ENCODE data around the gene GMDS. TPM values are rescaled to one million over a fixed set of nuclear protein-coding genes. Genes with fewer than 3 reads are reported as not detected.
"Not testable (repeated sequence)": the region's sequence is repeated elsewhere in the genome, so short reads cannot be mapped to it uniquely, and the experiment has no call there.

The GMDS gene
- total RNA-seq, 1 donor from 2014 or later: 35.7 TPM

DNA sequence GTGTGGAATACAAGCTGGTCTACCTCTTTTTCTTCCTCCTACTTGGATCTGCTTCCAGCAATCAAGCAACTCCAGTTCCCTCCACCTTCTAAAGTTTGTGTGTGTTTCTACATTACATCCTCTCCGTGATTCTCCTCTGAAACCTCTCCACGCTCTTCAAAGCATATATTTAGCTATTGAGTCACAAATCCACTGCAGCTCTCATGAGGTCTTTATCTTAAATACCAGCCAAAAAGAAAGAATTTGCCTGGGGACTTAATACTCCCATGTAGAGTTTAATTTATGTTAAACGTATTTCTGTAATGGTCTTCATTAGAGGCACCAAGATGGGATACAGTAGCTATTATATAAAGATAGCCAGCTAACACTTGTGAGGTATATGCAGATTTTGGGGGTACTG is 557.0 kb downstream of the GMDS start:
- no peaks in the 10 kb centered on the region for H3K36me3 Mint-ChIP-seq (ENCODE audit: low read depth)
- H3K9me3 Mint-ChIP-seq: peaks cover 3% of the 10 kb centered on the region
- no peak overlapping the region for H3K4me3 Mint-ChIP-seq (ENCODE audit: low read depth)
- no peaks in the 10 kb centered on the region for H3K4me1 Mint-ChIP-seq (ENCODE audit: low read depth)
- no peaks in the 10 kb centered on the region for H3K27me3 Mint-ChIP-seq (ENCODE audit: low read depth)
- intact Hi-C loops (cut with micrococcal nuclease): no loop called here
- DNase-seq (ENCODE audit: low spot score): no peak
- no peak overlapping the region for H3K27ac Mint-ChIP-seq

DNA sequence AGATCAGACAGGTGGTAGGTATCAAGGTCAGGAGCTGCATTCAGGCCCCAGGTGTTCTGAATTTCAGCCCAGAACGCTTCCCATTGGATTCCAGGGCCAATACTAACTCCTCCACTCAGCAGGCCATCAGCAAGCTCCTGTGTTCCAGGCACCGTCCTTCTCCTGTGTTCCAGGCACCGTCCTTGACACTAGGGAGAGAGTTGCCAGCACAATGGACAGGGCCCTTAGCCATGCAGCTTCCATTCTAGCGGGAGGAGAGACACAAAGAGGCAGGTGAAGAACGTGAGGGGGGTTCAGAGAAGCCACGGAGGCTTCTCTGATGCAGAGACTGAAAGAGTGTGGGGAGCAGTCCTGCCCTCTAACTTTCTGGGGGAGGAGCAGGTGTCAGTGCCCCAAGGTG is 558.0 kb downstream of the GMDS start:
- H3K4me1 Mint-ChIP-seq (ENCODE audit: low read depth): no peaks in the 10 kb centered on the region
- peaks cover under 1% of the 10 kb centered on the region for H3K9me3 Mint-ChIP-seq
- no peak overlapping the region for H3K27ac Mint-ChIP-seq
- no peaks in the 10 kb centered on the region for H3K27me3 Mint-ChIP-seq (ENCODE audit: low read depth)
- H3K4me3 Mint-ChIP-seq (ENCODE audit: low read depth): no peak overlapping the region
- DNase-seq (ENCODE audit: low spot score): no peak
- no peaks in the 10 kb centered on the region for H3K36me3 Mint-ChIP-seq (ENCODE audit: low read depth)
- intact Hi-C loops (cut with micrococcal nuclease): no loop called here

- H3K27ac Mint-ChIP-seq: no peak overlapping the region
- no peak overlapping the region for H3K4me3 Mint-ChIP-seq (ENCODE audit: low read depth)
- H3K9me3 Mint-ChIP-seq: no peaks in the 10 kb centered on the region
- H3K27me3 Mint-ChIP-seq (ENCODE audit: low read depth): no peaks in the 10 kb centered on the region
- H3K4me1 Mint-ChIP-seq (ENCODE audit: low read depth): no peaks in the 10 kb centered on the region
- H3K36me3 Mint-ChIP-seq (ENCODE audit: low read depth): no peaks in the 10 kb centered on the region
- DNase-seq (ENCODE audit: low spot score): no peak
- intact Hi-C loops (cut with micrococcal nuclease): no loop called here
Observed at GRCh38 chr6:1686117-1687098, 559.0 kb downstream of the GMDS start.

DNA sequence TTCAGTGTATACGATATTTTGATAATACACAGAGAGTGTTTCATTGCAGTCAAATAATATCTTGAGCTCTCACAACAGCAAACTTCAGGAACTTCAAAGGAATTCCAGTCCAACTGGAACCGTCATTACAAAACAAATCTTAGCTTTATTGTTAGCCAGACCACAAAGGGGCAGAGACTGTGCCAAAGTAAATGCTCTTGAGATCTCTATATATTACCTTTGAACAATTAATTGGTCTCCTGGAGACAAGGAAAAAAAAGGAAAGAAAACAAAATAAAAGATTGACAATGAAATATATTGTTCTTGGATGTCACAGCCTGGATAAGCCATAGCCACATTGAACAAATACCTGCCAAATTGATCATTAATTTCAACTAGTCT is 565.7 kb downstream of the GMDS start:
- Mint-ChIP-seq H3K27me3 (ENCODE audit: low read depth) (no peaks in the 10 kb centered on the region), H3K9me3 (no peaks in the 10 kb centered on the region), H3K4me1 (ENCODE audit: low read depth) (no peaks in the 10 kb centered on the region), H3K36me3 (ENCODE audit: low read depth) (no peaks in the 10 kb centered on the region), H3K4me3 (ENCODE audit: low read depth) (no peak overlapping the region), H3K27ac (no peak overlapping the region)
- DNase-seq (ENCODE audit: low spot score): no peak
- intact Hi-C loops (cut with micrococcal nuclease): no loop called here

GRCh38 chr6:1679031-1679687 is 566.2 kb downstream of the GMDS start:
- Mint-ChIP-seq H3K9me3 (no peaks in the 10 kb centered on the region), H3K4me3 (ENCODE audit: low read depth) (no peak overlapping the region), H3K4me1 (ENCODE audit: low read depth) (no peaks in the 10 kb centered on the region), H3K27ac (no peak overlapping the region), H3K36me3 (ENCODE audit: low read depth) (no peaks in the 10 kb centered on the region), H3K27me3 (ENCODE audit: low read depth) (no peaks in the 10 kb centered on the region)
- intact Hi-C loops (cut with micrococcal nuclease): no loop called here
- DNase-seq (ENCODE audit: low spot score): no peak

- H3K27me3 Mint-ChIP-seq (ENCODE audit: low read depth): no peaks in the 10 kb centered on the region
- H3K9me3 Mint-ChIP-seq: no peaks in the 10 kb centered on the region
- H3K36me3 Mint-ChIP-seq (ENCODE audit: low read depth): no peaks in the 10 kb centered on the region
- no peak for DNase-seq (ENCODE audit: low spot score)
- H3K27ac Mint-ChIP-seq: no peak overlapping the region
- intact Hi-C loops (cut with micrococcal nuclease): no loop called here
- no peaks in the 10 kb centered on the region for H3K4me1 Mint-ChIP-seq (ENCODE audit: low read depth)
- no peak overlapping the region for H3K4me3 Mint-ChIP-seq (ENCODE audit: low read depth)
Observed at GRCh38 chr6:1678201-1678600, 567.2 kb downstream of the GMDS start.

DNA sequence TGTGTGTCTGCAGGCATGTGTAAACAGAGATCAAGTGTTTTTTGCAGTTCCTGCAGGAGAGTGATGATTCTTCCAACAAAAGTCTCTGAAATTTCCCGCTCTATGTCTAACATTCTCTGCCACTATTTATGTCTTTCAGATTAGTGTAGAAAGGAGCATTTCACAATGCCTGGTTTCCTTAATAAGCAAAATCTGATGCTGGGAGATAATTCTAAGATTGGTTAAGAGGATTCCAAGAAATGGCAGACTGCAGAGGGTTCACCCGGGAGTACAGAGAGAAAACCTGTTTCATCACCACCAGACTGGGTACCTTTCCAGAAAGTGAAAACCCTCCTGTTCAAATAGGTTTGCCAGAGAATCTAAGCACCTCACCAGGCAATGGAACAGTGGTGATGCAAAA is 573.0 kb downstream of the GMDS start:
- H3K9me3 Mint-ChIP-seq: no peaks in the 10 kb centered on the region
- intact Hi-C loops (cut with micrococcal nuclease): no loop called here

DNA sequence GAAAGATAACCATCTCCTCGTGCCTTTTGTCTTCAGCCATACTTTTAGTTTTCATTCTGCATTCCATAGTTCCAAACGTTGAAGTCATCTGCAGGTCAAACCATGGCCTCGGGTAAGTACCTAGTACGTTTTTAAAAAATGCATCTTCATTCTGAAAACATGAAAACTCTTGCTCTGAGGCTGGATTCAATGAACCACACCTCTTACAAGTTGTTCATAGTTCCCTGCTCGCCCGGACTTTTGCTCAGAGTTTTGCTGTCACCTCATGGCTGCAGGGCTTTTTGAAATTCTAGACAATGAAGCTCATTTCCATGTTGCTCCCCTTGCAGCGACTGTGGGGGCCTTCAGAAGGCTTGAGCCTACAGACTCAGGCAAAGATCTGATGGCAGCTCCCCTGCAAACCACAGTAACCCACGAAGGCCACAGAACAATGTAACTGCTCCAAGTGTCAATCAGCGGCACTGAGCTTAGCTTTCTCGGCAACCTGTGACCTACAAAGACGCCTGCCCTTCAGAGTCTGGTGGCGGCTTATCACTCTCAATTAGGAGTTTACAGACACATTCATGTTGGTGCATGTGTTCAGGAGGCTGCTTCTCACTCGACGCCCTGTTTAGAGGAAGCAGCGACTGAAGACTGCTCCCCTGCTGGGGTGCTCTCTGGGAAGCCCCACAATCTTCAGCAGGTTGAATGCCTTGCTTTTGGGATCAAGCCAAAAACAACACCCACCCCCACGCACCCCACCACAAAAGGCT is 574.5 kb downstream of the GMDS start:
- H3K27me3 Mint-ChIP-seq (ENCODE audit: low read depth): no peaks in the 10 kb centered on the region
- intact Hi-C loops (cut with micrococcal nuclease): no loop called here

More for the DNA sequence above, 573.0 kb downstream of the GMDS start:
- Mint-ChIP-seq H3K36me3 (ENCODE audit: low read depth) (no peaks in the 10 kb centered on the region), H3K27me3 (ENCODE audit: low read depth) (no peaks in the 10 kb centered on the region), H3K4me1 (ENCODE audit: low read depth) (no peaks in the 10 kb centered on the region), H3K27ac (no peak overlapping the region), H3K4me3 (ENCODE audit: low read depth) (no peak overlapping the region)
- DNase-seq (ENCODE audit: low spot score): no peak

GRCh38 chr6:1669996-1670395 is 575.4 kb downstream of the GMDS start:
- Mint-ChIP-seq H3K4me1 (ENCODE audit: low read depth) (no peaks in the 10 kb centered on the region), H3K27ac (no peak overlapping the region), H3K27me3 (ENCODE audit: low read depth) (no peaks in the 10 kb centered on the region), H3K36me3 (ENCODE audit: low read depth) (no peaks in the 10 kb centered on the region), H3K4me3 (ENCODE audit: low read depth) (no peak overlapping the region), H3K9me3 (no peaks in the 10 kb centered on the region)
- intact Hi-C loops (cut with micrococcal nuclease): no loop called here
- DNase-seq (ENCODE audit: low spot score): no peak

More for the DNA sequence above, 574.5 kb downstream of the GMDS start:
- no peaks in the 10 kb centered on the region for H3K36me3 Mint-ChIP-seq (ENCODE audit: low read depth)
- H3K4me3 Mint-ChIP-seq (ENCODE audit: low read depth): no peak overlapping the region
- no peaks in the 10 kb centered on the region for H3K4me1 Mint-ChIP-seq (ENCODE audit: low read depth)
- no peak overlapping the region for H3K27ac Mint-ChIP-seq
- no peaks in the 10 kb centered on the region for H3K9me3 Mint-ChIP-seq
- no peak for DNase-seq (ENCODE audit: low spot score)

GRCh38 chr6:1668456-1668855 is 576.9 kb downstream of the GMDS start:
- DNase-seq (ENCODE audit: low spot score); H3K27ac Mint-ChIP-seq; H3K9me3 Mint-ChIP-seq; intact Hi-C loops (cut with micrococcal nuclease); H3K4me3 Mint-ChIP-seq (ENCODE audit: low read depth); H3K27me3 Mint-ChIP-seq (ENCODE audit: low read depth); H3K4me1 Mint-ChIP-seq (ENCODE audit: low read depth); H3K36me3 Mint-ChIP-seq (ENCODE audit: low read depth): not testable (repeated sequence)

GRCh38 chr6:1667805-1668175 is 577.6 kb downstream of the GMDS start:
- H3K4me1 Mint-ChIP-seq (ENCODE audit: low read depth): no peaks in the 10 kb centered on the region
- no peaks in the 10 kb centered on the region for H3K36me3 Mint-ChIP-seq (ENCODE audit: low read depth)
- H3K27me3 Mint-ChIP-seq (ENCODE audit: low read depth): no peaks in the 10 kb centered on the region
- no peak for DNase-seq (ENCODE audit: low spot score)
- no peak overlapping the region for H3K27ac Mint-ChIP-seq
- no peak overlapping the region for H3K4me3 Mint-ChIP-seq (ENCODE audit: low read depth)
- no peaks in the 10 kb centered on the region for H3K9me3 Mint-ChIP-seq
- intact Hi-C loops (cut with micrococcal nuclease): no loop called here

DNA sequence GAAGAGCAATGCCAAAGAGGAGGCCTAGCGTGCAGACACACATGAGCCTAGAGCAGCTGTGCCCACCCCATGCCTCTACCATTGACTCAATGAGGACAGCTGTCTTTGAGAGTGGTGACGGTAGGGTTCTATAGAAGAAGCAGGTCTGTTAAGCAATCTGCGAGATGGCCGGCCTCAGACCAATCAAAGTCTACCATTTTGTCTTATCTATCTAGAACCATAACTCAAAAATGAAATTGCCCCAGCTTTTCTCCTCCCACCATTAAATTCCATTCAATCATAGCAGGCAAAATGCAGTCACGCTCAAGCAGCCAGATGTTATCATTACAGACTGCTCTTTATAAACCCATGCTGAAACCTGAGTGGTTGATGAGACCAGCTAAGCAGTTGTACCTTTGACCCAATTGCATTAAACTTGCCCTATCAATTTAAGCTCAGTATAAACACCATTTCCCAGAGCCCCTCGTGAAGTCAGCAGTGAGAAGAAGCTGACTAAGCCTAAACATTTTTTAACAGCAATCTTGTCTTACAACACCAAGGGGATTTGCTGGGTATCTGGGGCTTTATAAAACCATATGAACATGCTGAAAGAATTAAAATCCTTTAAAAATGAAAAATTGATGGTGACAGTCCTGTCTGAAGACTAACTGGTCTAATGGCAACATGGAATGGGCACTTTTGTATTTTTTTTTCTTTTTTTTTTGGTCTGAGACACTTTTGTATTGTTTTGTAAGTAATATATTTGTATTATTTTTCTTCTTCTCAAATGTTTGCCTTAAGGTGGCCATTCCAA is 578.2 kb downstream of the GMDS start:
- Mint-ChIP-seq H3K9me3 (no peaks in the 10 kb centered on the region), H3K27ac (no peak overlapping the region), H3K36me3 (ENCODE audit: low read depth) (no peaks in the 10 kb centered on the region), H3K4me3 (ENCODE audit: low read depth) (no peak overlapping the region), H3K4me1 (ENCODE audit: low read depth) (no peaks in the 10 kb centered on the region), H3K27me3 (ENCODE audit: low read depth) (no peaks in the 10 kb centered on the region)
- intact Hi-C loops (cut with micrococcal nuclease): no loop called here
- DNase-seq (ENCODE audit: low spot score): no peak

Measured in activated T-helper 2 cell treated with anti-CD3 and anti-CD28 coated beads, Interferon-gamma antibody, Interleukin-2, Interleukin-4, amounts not matched to agents 10 μg/mL and 5 μg/mL and 100 μg/mL, durations not matched to agents 14 hours and 24 hours and 36 hours (primary cell).